Fibroblast of lung (primary cell): ENCODE results near the gene SEC23A. TPM values are rescaled to one million over a fixed set of nuclear protein-coding genes. Genes with fewer than 3 reads are reported as not detected.

Source experiments
- DNase-seq, 2 donors: peaks; one replicate each; pipeline versions ENCODE4 v3.0.0 to v3.0.0-alpha.2; 2010; ENCODE audit warnings: low read depth in 2 of 2
- H2AFZ ChIP-seq: 2 replicates; pipeline ENCODE4 v1.5.1; 2012; ENCODE audit warnings: low read length, control low read depth, inconsistent platforms
- H3K27ac ChIP-seq: 2 replicates; pipeline ENCODE4 v1.5.1; 2011; ENCODE audit warnings: low read length, control low read depth; ENCODE audit not compliant: insufficient read depth
- H3K27me3 ChIP-seq: 2 replicates; pipeline ENCODE4 v1.5.1; 2011; ENCODE audit warnings: mild to moderate bottlenecking, low read length; ENCODE audit not compliant: control insufficient read depth, insufficient read depth
- H3K36me3 ChIP-seq: 2 replicates; pipeline ENCODE4 v1.5.1; 2011; ENCODE audit warnings: low read length; ENCODE audit not compliant: control insufficient read depth, insufficient read depth
- H3K4me1 ChIP-seq: 2 replicates; pipeline ENCODE4 v1.5.1; 2011; ENCODE audit warnings: low read length; ENCODE audit not compliant: control insufficient read depth, insufficient read depth; ENCODE audit errors: extremely low read depth
- H3K4me2 ChIP-seq: 2 replicates; pipeline ENCODE4 v1.5.1; 2011; ENCODE audit warnings: low read length, control low read depth; ENCODE audit not compliant: insufficient read depth; ENCODE audit errors: extremely low read depth
- H3K4me3 ChIP-seq, 4 experiments: fragments of 200-600 bp in 1 of 4; sonication (generic) in 1 of 4; replicated peaks in 1 of 4; 2 replicates each; pipeline ENCODE4 v1.5.1; 2011 to 2016; ENCODE audit warnings: low read length in 4 of 4, low read depth in 3 of 4, mild to moderate bottlenecking in 3 of 4, control low read depth in 2 of 4, inconsistent platforms in 1 of 4, mixed read lengths in 1 of 4; ENCODE audit not compliant: insufficient read depth in 1 of 4; ENCODE audit errors: control extremely low read depth in 1 of 4
- H3K79me2 ChIP-seq: 2 replicates; pipeline ENCODE4 v1.5.1; 2012; ENCODE audit warnings: mild to moderate bottlenecking, low read length, inconsistent platforms; ENCODE audit not compliant: control insufficient read depth, insufficient read depth
- H3K9ac ChIP-seq: 2 replicates; pipeline ENCODE4 v1.5.1; 2011; ENCODE audit warnings: mild to moderate bottlenecking, low read length, control low read depth; ENCODE audit not compliant: insufficient read depth
- H3K9me3 ChIP-seq: 2 replicates; pipeline ENCODE4 v1.5.1; 2012; ENCODE audit warnings: low read depth, low read length; ENCODE audit not compliant: control insufficient read depth, insufficient read depth
- H4K20me1 ChIP-seq: 2 replicates; pipeline ENCODE4 v1.5.1; 2011; ENCODE audit warnings: low read length; ENCODE audit not compliant: control insufficient read depth, insufficient read depth; ENCODE audit errors: extremely low read depth
- EZH2 ChIP-seq: IDR thresholded peaks from 2 replicates; pipeline ENCODE4 v1.5.1; 2012; ENCODE audit warnings: low read length, control low read depth, mild to moderate bottlenecking; ENCODE audit errors: missing control alignments
- polyA plus RNA-seq, 2 donors: library from polyadenylated mRNA; depleted of rRNA in 1 of 2; stranded (reverse) in 1 of 2; unstranded in 1 of 2; fragments of >200 nt; gene quantifications; 2 replicates each; pipeline ENCODE4 v1.2.1, GENCODE V29; 2011 to 2012; ENCODE audit warnings: missing spikeins in 1 of 2
- total RNA-seq: library from RNA; depleted of rRNA; stranded (reverse); fragments of >200 nt; gene quantifications from 2 replicates; pipeline ENCODE4 v1.2.1, GENCODE V29; 2014
- TF ChIP-seq, protein P1 (sequence below), 2 donors: IDR thresholded peaks in 1 of 2; conservative IDR thresholded peaks in 1 of 2; 1 replicate in 1 of 2; 2 replicates in 1 of 2; pipeline ENCODE4 v1.5.1; 2011 to 2012; ENCODE audit warnings: low read length in 2 of 2, control low read depth in 1 of 2, inconsistent platforms in 1 of 2, low read depth in 1 of 2, mild to moderate bottlenecking in 1 of 2

Gene SEC23A
- total and polyA plus RNA-seq, 2 donors (not counting 1 experiment from before 2014, with no cell fraction given) = 271 to 287 TPM

DNA sequence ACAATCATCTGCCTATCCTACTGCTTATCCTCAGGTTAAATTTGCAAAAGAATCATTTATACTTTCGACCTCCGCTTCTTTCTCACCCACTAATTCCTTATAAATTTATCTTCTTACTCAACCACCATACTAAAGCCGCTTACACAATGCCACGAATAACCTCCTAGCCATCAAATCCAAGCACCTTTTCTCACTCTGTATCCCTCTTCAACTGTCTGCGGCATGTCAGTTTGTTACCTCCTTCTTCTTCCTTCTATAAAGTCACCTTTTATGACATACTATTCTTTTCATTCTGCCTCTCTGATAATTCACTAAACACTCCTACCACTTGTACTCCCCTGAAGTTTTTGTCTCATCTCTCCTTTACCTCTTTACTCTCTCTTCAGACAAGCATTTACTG lies 66.3 kb downstream of the SEC23A start:
- H3K4me1 ChIP-seq = no peaks in the 10 kb centered on the region
- no peak for DNase-seq
- TF ChIP-seq, protein P1, sequence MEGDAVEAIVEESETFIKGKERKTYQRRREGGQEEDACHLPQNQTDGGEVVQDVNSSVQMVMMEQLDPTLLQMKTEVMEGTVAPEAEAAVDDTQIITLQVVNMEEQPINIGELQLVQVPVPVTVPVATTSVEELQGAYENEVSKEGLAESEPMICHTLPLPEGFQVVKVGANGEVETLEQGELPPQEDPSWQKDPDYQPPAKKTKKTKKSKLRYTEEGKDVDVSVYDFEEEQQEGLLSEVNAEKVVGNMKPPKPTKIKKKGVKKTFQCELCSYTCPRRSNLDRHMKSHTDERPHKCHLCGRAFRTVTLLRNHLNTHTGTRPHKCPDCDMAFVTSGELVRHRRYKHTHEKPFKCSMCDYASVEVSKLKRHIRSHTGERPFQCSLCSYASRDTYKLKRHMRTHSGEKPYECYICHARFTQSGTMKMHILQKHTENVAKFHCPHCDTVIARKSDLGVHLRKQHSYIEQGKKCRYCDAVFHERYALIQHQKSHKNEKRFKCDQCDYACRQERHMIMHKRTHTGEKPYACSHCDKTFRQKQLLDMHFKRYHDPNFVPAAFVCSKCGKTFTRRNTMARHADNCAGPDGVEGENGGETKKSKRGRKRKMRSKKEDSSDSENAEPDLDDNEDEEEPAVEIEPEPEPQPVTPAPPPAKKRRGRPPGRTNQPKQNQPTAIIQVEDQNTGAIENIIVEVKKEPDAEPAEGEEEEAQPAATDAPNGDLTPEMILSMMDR (conservative IDR thresholded peaks at IDR 0.05 in 1 of 2, IDR thresholded peaks at IDR 0.05 in 1 of 2; ENCODE audit: low read depth in 1 of 2, low read length in 2 of 2) = no peak
- TF ChIP-seq EZH2 = no peak
- no peak overlapping the region for H3K27ac ChIP-seq
- no peaks in the 10 kb centered on the region for H4K20me1 ChIP-seq
- no peaks in the 10 kb centered on the region for H3K27me3 ChIP-seq
- H3K36me3 ChIP-seq = peaks cover 17% of the 10 kb centered on the region
- no peaks in the 10 kb centered on the region for H3K79me2 ChIP-seq
- no peak overlapping the region for H3K9ac ChIP-seq
- H3K4me2 ChIP-seq = no peak overlapping the region
- H3K9me3 ChIP-seq = no peaks in the 10 kb centered on the region
- no peak overlapping the region for H2AFZ ChIP-seq
- no peak overlapping the region for H3K4me3 ChIP-seq

DNA sequence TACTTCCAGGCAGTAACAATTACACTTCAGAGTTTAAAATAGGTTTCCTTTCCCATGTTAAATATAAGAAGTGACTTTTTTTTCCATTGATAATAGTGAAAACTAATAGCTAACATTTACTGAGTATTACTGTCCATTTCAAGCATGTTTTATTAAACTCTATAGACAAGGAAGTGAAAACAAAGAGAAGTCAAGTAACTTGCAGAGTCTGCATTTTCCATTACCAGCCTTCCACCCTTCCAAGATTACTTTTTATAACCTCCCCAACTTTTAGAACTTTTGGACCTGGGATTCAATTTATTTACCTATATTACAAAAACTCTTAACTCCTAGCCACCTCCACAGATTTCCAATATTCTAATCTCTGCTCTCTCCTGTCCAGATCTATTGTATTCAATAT lies 67.7 kb downstream of the SEC23A start:
- no peak for DNase-seq
- H3K27me3 ChIP-seq = no peaks in the 10 kb centered on the region
- no peaks in the 10 kb centered on the region for H3K9me3 ChIP-seq
- no peak overlapping the region for H3K4me3 ChIP-seq
- peaks cover 14% of the 10 kb centered on the region for H3K36me3 ChIP-seq
- H3K79me2 ChIP-seq = no peaks in the 10 kb centered on the region
- no peak overlapping the region for H3K9ac ChIP-seq
- no peak overlapping the region for H3K4me2 ChIP-seq
- TF ChIP-seq, protein P1 (conservative IDR thresholded peaks at IDR 0.05 in 1 of 2, IDR thresholded peaks at IDR 0.05 in 1 of 2; ENCODE audit: low read depth in 1 of 2, low read length in 2 of 2) = no peak
- TF ChIP-seq EZH2 = no peak
- no peak overlapping the region for H2AFZ ChIP-seq
- no peaks in the 10 kb centered on the region for H3K4me1 ChIP-seq
- H4K20me1 ChIP-seq = no peaks in the 10 kb centered on the region
- H3K27ac ChIP-seq = no peak overlapping the region

DNA sequence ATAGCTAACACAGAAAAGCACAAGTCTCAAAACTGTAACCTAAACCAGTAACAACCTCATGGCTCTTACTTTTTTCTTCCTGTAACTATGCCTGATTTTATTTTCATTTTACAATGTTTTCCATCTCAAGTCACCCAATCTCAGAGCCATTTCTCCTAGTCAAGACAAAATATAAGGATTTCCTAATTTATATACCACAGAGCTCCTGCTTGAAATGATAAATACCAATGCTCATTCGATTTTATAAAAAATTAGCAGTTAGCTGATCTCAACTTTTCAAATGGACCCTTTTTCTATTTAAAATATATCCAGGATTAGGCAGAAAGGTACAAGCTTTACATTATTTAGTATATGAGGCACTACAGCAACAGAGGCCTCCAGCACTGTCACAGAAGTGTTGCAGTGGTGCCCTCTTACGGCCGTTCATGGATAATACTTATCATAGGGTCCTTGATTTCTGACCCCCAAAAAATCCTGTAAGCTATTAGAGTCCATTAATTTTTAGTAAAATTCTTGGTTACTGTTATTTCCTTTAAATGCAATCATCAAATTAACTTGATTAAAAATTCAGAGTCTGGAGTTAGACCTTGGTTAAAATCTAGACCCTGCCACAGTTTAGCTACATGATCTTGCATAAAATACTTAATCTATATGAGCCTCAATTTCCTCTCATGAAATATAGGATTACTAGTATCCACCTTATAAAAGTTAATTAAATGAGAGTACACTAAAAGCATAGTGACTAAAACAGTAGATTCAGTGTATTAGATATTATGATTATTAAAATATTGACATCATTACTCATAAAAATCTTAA lies 68.3 kb downstream of the SEC23A start:
- Histone ChIP-seq H3K27ac (no peak overlapping the region), H3K27me3 (no peaks in the 10 kb centered on the region), H3K36me3 (peaks cover 20% of the 10 kb centered on the region), H3K4me1 (no peaks in the 10 kb centered on the region), H3K79me2 (no peaks in the 10 kb centered on the region), H3K9me3 (no peaks in the 10 kb centered on the region), H3K9ac (no peak overlapping the region), H2AFZ (no peak overlapping the region), H4K20me1 (no peaks in the 10 kb centered on the region), H3K4me2 (no peak overlapping the region), H3K4me3 (no peak overlapping the region)
- TF ChIP-seq, protein P1 (conservative IDR thresholded peaks at IDR 0.05 in 1 of 2, IDR thresholded peaks at IDR 0.05 in 1 of 2; ENCODE audit: low read depth in 1 of 2, low read length in 2 of 2) = peak; percentile 25 to 49
- TF ChIP-seq EZH2 = no peak
- peak in 1 of 2 donors; percentile 19 for DNase-seq
